Loucy (cell line): ENCODE data around the gene RAB10.

ENCODE experiments used
- CTCF ChIP-seq: fragments of 200-600 bp; sonication (generic); conservative IDR thresholded peaks from 2 replicates; pipeline ENCODE4 v1.5.1; 2014; ENCODE audit warnings: mild to moderate bottlenecking, antibody characterized with exemption, low read length
- EZH2phosphoT487 ChIP-seq: fragments of 200-600 bp; IDR thresholded peaks from 2 replicates; pipeline ENCODE4 v1.6.1; 2018; ENCODE audit warnings: antibody characterized with exemption, mild to moderate bottlenecking, moderate library complexity, borderline replicate concordance

GRCh38 chr2:26123426-26123825 lies 89.5 kb downstream of the RAB10 start:
- TF ChIP-seq CTCF (no peak), EZH2phosphoT487 (no peak)
